Activated T-cell treated with anti-CD3 and anti-CD28 coated beads, Interleukin-2, amount 50 U/mL, for 4 hours (primary cell): ENCODE results near the gene RLN3. TPM values are rescaled to one million over a fixed set of nuclear protein-coding genes. Genes with fewer than 3 reads are reported as not detected.
"Not testable (repeated sequence)": the region's sequence is repeated elsewhere in the genome, so short reads cannot be mapped to it uniquely, and the experiment has no call there.

ENCODE experiments used
- ATAC-seq, 2 donors: fragments of 200-7000 bp; cut with Tn5 transposase; one replicate each; pipeline ENCODE4 v1.10.0; 2021
- DNase-seq: peaks from one replicate; pipeline ENCODE4 v3.0.0-alpha.2; 2020
- H3K27me3 Mint-ChIP-seq: one replicate; pipeline ENCODE4 v1.8.0; 2021; ENCODE audit warnings: low read depth, mixed read lengths
- H3K36me3 Mint-ChIP-seq: one replicate; pipeline ENCODE4 v1.8.0; 2022; ENCODE audit warnings: mixed read lengths; ENCODE audit not compliant: insufficient read depth
- H3K4me1 Mint-ChIP-seq: one replicate; pipeline ENCODE4 v1.8.0; 2021; ENCODE audit warnings: low read depth, mixed read lengths
- H3K4me3 Mint-ChIP-seq: one replicate; pipeline ENCODE4 v1.8.0; 2021; ENCODE audit warnings: mild to moderate bottlenecking, moderate library complexity, mixed read lengths
- H3K9me3 Mint-ChIP-seq: one replicate; pipeline ENCODE4 v1.8.0; 2021; ENCODE audit warnings: mixed read lengths
- total RNA-seq, 3 donors: library from RNA; stranded (reverse); gene quantifications; one replicate each; pipeline ENCODE4 v1.2.1, GENCODE V29; 2021

Gene RLN3
- total RNA-seq, 3 donors from 2014 or later = not detected

GRCh38 chr19:14002571-14003250, 25.2 kb upstream of the RLN3 start:
- Mint-ChIP-seq H3K36me3 (peaks cover 4% of the 10 kb centered on the region), H3K27me3 (no peaks in the 10 kb centered on the region), H3K4me1 (peaks cover 56% of the 10 kb centered on the region), H3K9me3 (no peaks in the 10 kb centered on the region), H3K4me3 (peak overlapping the region; percentile 63)
- ATAC-seq (no peak), DNase-seq (no peak)

DNA sequence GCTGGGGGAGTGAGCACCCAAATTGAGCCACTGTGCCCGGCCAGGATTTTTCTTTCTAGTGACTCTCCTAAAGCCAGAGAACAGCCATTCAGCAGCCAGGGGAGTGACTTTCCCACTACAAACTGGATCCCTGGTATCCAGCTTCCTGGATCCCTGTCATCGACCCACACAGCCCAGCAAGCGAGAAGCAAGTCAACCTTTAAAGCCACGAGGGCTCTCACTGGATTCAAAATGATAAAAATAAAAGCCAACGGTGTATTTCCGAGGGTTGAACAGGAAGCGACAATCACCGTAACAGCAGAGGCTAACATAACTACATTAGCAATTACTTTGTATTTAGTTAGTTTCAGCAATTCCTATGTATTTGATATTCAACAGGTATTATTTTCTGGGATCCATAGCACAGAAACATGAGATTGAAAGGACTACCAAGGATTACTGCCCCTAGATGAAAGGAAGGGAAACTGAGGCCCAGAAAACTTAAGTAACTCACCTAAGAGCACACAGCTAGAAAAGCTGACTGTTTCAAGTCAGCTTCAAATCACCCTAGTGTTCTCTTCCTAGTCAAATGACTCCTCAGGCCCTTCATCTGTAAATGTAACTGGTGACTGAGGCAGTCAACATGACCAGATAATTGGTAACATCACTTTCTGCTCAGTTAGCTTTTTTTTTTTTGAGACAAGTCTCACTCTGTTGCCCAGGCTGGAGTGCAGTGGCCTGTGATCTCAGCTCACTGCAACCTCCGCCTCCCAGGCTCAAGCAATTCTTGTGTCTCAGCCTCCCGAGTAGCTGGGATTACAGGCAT, 24.5 kb upstream of the RLN3 start:
- ATAC-seq = no peak

GRCh38 chr19:14004619-14005348, 23.2 kb upstream of the RLN3 start:
- ATAC-seq = no peak
- H3K36me3 Mint-ChIP-seq = no peaks in the 10 kb centered on the region
- H3K27me3 Mint-ChIP-seq = no peaks in the 10 kb centered on the region
- H3K4me3 Mint-ChIP-seq = peak overlapping the region; percentile 70
- peaks cover 54% of the 10 kb centered on the region for H3K4me1 Mint-ChIP-seq
- H3K9me3 Mint-ChIP-seq = no peaks in the 10 kb centered on the region
- no peak for DNase-seq

More for the DNA sequence above, 24.5 kb upstream of the RLN3 start:
- Mint-ChIP-seq H3K4me3 (peak overlapping the region; percentile 63), H3K36me3 (peaks cover 4% of the 10 kb centered on the region), H3K27me3 (no peaks in the 10 kb centered on the region), H3K9me3 (no peaks in the 10 kb centered on the region), H3K4me1 (peaks cover 55% of the 10 kb centered on the region)
- no peak for DNase-seq

GRCh38 chr19:14005349-14006084, 22.4 kb upstream of the RLN3 start:
- peak; percentile 57 to 59 for ATAC-seq
- Mint-ChIP-seq H3K27me3 (no peaks in the 10 kb centered on the region), H3K4me1 (peaks cover 47% of the 10 kb centered on the region), H3K9me3 (no peaks in the 10 kb centered on the region), H3K4me3 (peak overlapping the region; percentile 94), H3K36me3 (no peaks in the 10 kb centered on the region)
- peak; percentile 88 for DNase-seq

GRCh38 chr19:14006085-14006765, 21.7 kb upstream of the RLN3 start, which contains the start of gene RFX1:
RFX1 (minus strand) TSS chr19:14006320; CDS start chr19:13993843, 12,477 bp downstream.
- Mint-ChIP-seq H3K27me3 (no peaks in the 10 kb centered on the region), H3K9me3 (no peaks in the 10 kb centered on the region), H3K36me3 (no peaks in the 10 kb centered on the region), H3K4me3 (peak within 1 kb of the TSS; percentile 94), H3K4me1 (peaks cover 40% of the 10 kb centered on the region)
- peak; percentile 83 for ATAC-seq
- DNase-seq = peak; percentile 100

DNA sequence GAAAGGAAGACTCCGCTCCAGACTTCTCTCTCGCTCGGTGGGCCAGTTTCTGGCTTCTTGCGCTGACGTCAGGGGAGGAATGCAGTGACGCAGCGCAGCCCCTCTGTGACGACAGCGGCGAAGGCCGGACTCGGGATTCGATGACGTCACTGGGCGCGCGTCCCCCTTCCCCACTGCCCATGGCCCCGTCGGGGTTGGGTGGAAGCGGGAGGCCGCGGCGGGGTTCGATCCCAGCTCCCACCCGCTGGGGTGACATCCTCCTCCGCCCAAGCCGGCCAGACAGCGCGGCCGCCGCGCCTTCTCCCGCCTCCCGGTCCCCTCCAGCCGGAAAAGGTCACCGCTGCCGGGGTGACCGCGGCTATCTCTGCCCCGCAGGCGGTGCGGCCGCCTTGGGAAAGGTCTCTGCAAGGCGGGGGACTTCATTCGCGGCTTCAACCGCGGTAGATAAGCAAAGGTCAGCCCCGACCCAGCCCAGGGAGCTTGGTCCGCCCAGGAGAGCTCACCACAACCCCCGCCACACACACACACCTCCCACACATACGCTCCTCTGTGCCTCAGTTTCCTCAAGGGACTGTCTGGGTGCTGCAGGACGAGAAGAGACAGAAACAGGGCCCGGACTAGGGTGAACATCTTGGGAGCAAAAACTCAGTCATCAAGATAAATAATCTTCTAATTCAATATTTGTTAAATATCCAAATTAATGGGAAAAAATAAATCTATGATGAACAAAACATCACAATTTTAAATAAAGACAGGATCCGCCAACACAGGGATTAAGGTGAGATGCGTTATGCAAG, 21.0 kb upstream of the RLN3 start:
- Mint-ChIP-seq H3K36me3 (no peaks in the 10 kb centered on the region), H3K9me3 (no peaks in the 10 kb centered on the region), H3K27me3 (no peaks in the 10 kb centered on the region), H3K4me3 (peak overlapping the region; percentile 94), H3K4me1 (peaks cover 33% of the 10 kb centered on the region)
- no peak for DNase-seq
- peak; percentile 5 to 7 for ATAC-seq

GRCh38 chr19:14012378-14012915, 15.5 kb upstream of the RLN3 start:
- no peaks in the 10 kb centered on the region for H3K27me3 Mint-ChIP-seq
- H3K9me3 Mint-ChIP-seq = no peaks in the 10 kb centered on the region
- ATAC-seq (no peak), DNase-seq (no peak)
- H3K4me1 Mint-ChIP-seq = peaks cover 5% of the 10 kb centered on the region
- no peak overlapping the region for H3K4me3 Mint-ChIP-seq
- no peaks in the 10 kb centered on the region for H3K36me3 Mint-ChIP-seq

GRCh38 chr19:14015524-14016035, 12.4 kb upstream of the RLN3 start:
- no peaks in the 10 kb centered on the region for H3K27me3 Mint-ChIP-seq
- DNase-seq (no peak), ATAC-seq (peak in 1 of 2 donors; percentile 28)
- H3K9me3 Mint-ChIP-seq = no peaks in the 10 kb centered on the region
- H3K36me3 Mint-ChIP-seq = no peaks in the 10 kb centered on the region
- no peak overlapping the region for H3K4me3 Mint-ChIP-seq
- peaks cover 9% of the 10 kb centered on the region for H3K4me1 Mint-ChIP-seq

DNA sequence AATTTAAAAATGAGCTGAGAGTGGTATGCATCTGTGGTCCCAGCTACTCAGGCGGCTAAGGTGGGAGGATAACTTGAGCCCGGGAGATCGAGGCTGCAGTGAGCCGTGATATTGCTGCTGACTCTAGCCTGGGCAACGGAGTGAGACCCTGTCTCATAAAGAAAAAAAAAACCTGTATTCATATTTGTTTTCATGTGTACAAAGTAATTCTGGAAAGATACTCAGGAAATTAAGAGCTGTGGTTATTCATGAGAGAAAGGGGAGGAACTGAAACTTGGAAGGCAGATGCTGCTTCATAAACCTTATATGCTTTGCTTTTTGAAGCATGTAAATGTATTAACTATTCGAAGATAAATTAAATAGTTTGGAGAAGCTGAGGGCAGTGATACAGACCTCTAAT, 8.8 kb upstream of the RLN3 start:
- Mint-ChIP-seq H3K27me3 (no peaks in the 10 kb centered on the region), H3K9me3 (no peaks in the 10 kb centered on the region), H3K36me3 (no peaks in the 10 kb centered on the region), H3K4me1 (peaks cover 14% of the 10 kb centered on the region), H3K4me3 (no peak overlapping the region)
- ATAC-seq (no peak), DNase-seq (no peak)

DNA sequence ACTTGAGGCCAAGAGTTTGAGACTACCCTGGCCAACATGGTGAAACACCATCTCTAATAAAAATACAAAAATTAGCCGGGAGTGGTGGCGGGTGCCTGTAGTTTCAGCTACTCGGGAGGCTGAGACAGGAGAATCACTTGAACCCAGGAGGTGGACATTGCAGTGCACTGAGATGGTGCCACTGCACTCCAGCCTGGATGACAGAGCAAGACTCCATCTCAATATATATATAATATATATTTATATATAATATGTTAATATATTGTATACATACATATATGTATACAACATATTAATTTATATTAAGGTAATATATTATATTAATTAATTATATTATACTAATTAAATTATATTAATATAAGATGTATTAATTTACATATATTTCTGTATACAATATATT, 8.2 kb upstream of the RLN3 start:
- not testable (repeated sequence) for H3K4me3 Mint-ChIP-seq, H3K36me3 Mint-ChIP-seq, H3K9me3 Mint-ChIP-seq, H3K27me3 Mint-ChIP-seq, DNase-seq, ATAC-seq
- peaks cover 12% of the 10 kb centered on the region for H3K4me1 Mint-ChIP-seq

- H3K9me3 Mint-ChIP-seq = no peaks in the 10 kb centered on the region
- peaks cover 12% of the 10 kb centered on the region for H3K4me1 Mint-ChIP-seq
- ATAC-seq (no peak), DNase-seq (no peak)
- H3K36me3 Mint-ChIP-seq = no peaks in the 10 kb centered on the region
- no peak overlapping the region for H3K4me3 Mint-ChIP-seq
- H3K27me3 Mint-ChIP-seq = no peaks in the 10 kb centered on the region
Observed at GRCh38 chr19:14021474-14021873, 6.5 kb upstream of the RLN3 start.

DNA sequence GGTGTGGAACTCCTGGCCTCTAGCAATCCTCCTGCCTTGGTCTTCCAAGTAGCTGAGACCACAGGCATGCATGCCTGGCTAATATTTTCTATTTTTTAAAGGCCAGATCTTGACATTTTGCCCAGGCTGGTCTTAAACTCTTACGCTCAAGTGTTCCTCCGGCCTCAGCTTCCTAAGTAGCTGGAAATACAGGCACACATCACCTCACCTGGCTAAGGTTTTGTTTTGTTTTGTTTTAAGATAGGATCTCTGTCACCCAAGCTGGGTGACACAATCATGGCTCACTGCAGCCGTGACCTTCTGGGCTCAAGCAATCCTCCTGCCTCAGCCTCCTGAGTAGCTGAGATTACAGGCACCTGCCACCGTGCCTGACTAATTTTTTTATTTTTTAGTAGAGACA, 5.5 kb upstream of the RLN3 start:
- H3K4me3 Mint-ChIP-seq = no peak overlapping the region
- no peaks in the 10 kb centered on the region for H3K9me3 Mint-ChIP-seq
- H3K27me3 Mint-ChIP-seq = no peaks in the 10 kb centered on the region
- H3K36me3 Mint-ChIP-seq = no peaks in the 10 kb centered on the region
- no peak for ATAC-seq
- peaks cover 13% of the 10 kb centered on the region for H3K4me1 Mint-ChIP-seq
- DNase-seq = no peak
